Fibroblast of skin of right quadriceps (primary cell): ENCODE measurements around the gene CIAO3.
"Not testable (repeated sequence)": the region's sequence is repeated elsewhere in the genome, so short reads cannot be mapped to it uniquely, and the experiment has no call there.

Source experiments
- DNase-seq: peaks from one replicate; pipeline ENCODE4 v3.0.0-alpha.2; 2013

Gene CIAO3

GRCh38 chr16:708019-708418 is 32.8 kb downstream of the CIAO3 start:
- no peak for DNase-seq

- DNase-seq = no peak
Measured at GRCh38 chr16:707062-707538, 33.7 kb downstream of the CIAO3 start.

- DNase-seq = no peak
Measured at GRCh38 chr16:706189-707061, 34.4 kb downstream of the CIAO3 start.

GRCh38 chr16:705431-706188 is 35.2 kb downstream of the CIAO3 start, which contains the start of gene FBXL16:
Gene FBXL16, minus strand, starts transcription at chr16:705801. Its CDS starts 8,396 bp downstream, at chr16:697405.
- DNase-seq = no peak

- DNase-seq = no peak
Measured at GRCh38 chr16:704552-705380, 36.0 kb downstream of the CIAO3 start.

GRCh38 chr16:704047-704446 is 36.8 kb downstream of the CIAO3 start:
- no peak for DNase-seq

GRCh38 chr16:703406-703805 is 37.4 kb downstream of the CIAO3 start:
- no peak for DNase-seq

GRCh38 chr16:702341-702740 is 38.5 kb downstream of the CIAO3 start:
- no peak for DNase-seq

GRCh38 chr16:700684-701584 is 39.9 kb downstream of the CIAO3 start:
- DNase-seq = no peak

GRCh38 chr16:698911-699671 is 41.7 kb downstream of the CIAO3 start:
- DNase-seq = no peak

GRCh38 chr16:695355-696089 is 45.3 kb downstream of the CIAO3 start:
- DNase-seq = no peak

- no peak for DNase-seq
Measured at GRCh38 chr16:694863-695354, 45.9 kb downstream of the CIAO3 start.

GRCh38 chr16:694187-694862 is 46.5 kb downstream of the CIAO3 start:
- no peak for DNase-seq

GRCh38 chr16:693766-694165 is 47.0 kb downstream of the CIAO3 start:
- DNase-seq = no peak

GRCh38 chr16:693364-693763 is 47.4 kb downstream of the CIAO3 start:
- DNase-seq = no peak

GRCh38 chr16:692356-693108 is 48.3 kb downstream of the CIAO3 start:
- no peak for DNase-seq

- DNase-seq = not testable (repeated sequence)
Measured at GRCh38 chr16:691242-691641, 49.6 kb downstream of the CIAO3 start.

GRCh38 chr16:689175-689897 is 51.5 kb downstream of the CIAO3 start:
- no peak for DNase-seq
